Activated T-cell treated with anti-CD3 and anti-CD28 coated beads for 4 hours (primary cell): ENCODE data around the gene PGS1.

Experiments
- DNase-seq: peaks from one replicate; pipeline ENCODE4 v3.0.0-alpha.2; 2020

PGS1 gene

GRCh38 chr17:78411241-78411857 lies 32.9 kb downstream of the PGS1 start:
- DNase-seq: no peak

GRCh38 chr17:78412403-78412802 lies 34.0 kb downstream of the PGS1 start:
- DNase-seq: no peak

- peak; percentile 27 for DNase-seq
These were observed 36.0 kb downstream of the PGS1 start for GRCh38 chr17:78414178-78415162.

GRCh38 chr17:78415821-78416711 lies 37.6 kb downstream of the PGS1 start:
- DNase-seq: no peak

- DNase-seq: no peak
These were observed 38.5 kb downstream of the PGS1 start for GRCh38 chr17:78416791-78417530.

GRCh38 chr17:78417531-78417909 lies 39.1 kb downstream of the PGS1 start:
- DNase-seq: no peak

GRCh38 chr17:78418326-78419026 lies 40.0 kb downstream of the PGS1 start:
- DNase-seq: no peak

GRCh38 chr17:78419970-78420815 lies 41.7 kb downstream of the PGS1 start:
- DNase-seq: no peak

GRCh38 chr17:78421084-78421533 lies 42.7 kb downstream of the PGS1 start:
- no peak for DNase-seq

- DNase-seq: peak; percentile 60
These were observed 43.3 kb downstream of the PGS1 start for GRCh38 chr17:78421534-78422266.

- no peak for DNase-seq
These were observed 43.8 kb downstream of the PGS1 start for GRCh38 chr17:78422267-78422605.

- DNase-seq: no peak
These were observed 44.6 kb downstream of the PGS1 start for GRCh38 chr17:78422872-78423588.

- DNase-seq: no peak
These were observed 45.7 kb downstream of the PGS1 start for GRCh38 chr17:78423961-78424675.

GRCh38 chr17:78425429-78425828 lies 47.0 kb downstream of the PGS1 start:
- DNase-seq: no peak

GRCh38 chr17:78426293-78426879 lies 47.9 kb downstream of the PGS1 start:
- no peak for DNase-seq

GRCh38 chr17:78427140-78427539 lies 48.7 kb downstream of the PGS1 start:
- DNase-seq: no peak

GRCh38 chr17:78428025-78428575 lies 49.7 kb downstream of the PGS1 start:
- DNase-seq: no peak
